IPS DF 19.7 (cell line): ENCODE results near the gene RNASE12.
"Not testable (repeated sequence)": the region's sequence is repeated elsewhere in the genome, so short reads cannot be mapped to it uniquely, and the experiment has no call there.

Experiments used
- DNase-seq: peaks from one replicate; pipeline ENCODE4 v3.0.0-alpha.2; 2013; ENCODE audit warnings: low read depth, low spot score

Gene RNASE12, protein sequence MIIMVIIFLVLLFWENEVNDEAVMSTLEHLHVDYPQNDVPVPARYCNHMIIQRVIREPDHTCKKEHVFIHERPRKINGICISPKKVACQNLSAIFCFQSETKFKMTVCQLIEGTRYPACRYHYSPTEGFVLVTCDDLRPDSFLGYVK

DNA sequence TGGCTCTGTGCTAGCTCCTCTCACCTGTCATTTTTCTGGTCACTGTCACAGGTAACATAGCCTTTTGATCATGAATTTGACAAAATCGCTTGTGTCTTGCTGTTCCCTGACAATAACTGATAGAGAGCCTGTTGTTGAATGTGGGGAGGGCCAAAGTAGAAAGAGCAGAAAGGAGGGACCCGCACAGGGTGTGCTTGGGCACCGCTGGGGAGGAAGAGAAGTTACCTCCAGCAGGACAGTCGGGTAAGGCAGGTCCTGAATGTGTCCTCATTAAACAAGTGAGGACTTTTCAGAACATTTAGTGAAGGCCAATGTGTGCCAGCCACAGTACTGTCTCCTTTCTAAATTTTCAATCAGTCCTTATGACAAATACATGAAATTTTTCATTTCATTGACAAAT, at the start of gene RNASE12:
Gene RNASE12, minus strand, starts transcription at position 142 of the 400 bp plus-strand sequence. CDS start 653 bp downstream, outside the sequence.
- DNase-seq, result no peak

DNA sequence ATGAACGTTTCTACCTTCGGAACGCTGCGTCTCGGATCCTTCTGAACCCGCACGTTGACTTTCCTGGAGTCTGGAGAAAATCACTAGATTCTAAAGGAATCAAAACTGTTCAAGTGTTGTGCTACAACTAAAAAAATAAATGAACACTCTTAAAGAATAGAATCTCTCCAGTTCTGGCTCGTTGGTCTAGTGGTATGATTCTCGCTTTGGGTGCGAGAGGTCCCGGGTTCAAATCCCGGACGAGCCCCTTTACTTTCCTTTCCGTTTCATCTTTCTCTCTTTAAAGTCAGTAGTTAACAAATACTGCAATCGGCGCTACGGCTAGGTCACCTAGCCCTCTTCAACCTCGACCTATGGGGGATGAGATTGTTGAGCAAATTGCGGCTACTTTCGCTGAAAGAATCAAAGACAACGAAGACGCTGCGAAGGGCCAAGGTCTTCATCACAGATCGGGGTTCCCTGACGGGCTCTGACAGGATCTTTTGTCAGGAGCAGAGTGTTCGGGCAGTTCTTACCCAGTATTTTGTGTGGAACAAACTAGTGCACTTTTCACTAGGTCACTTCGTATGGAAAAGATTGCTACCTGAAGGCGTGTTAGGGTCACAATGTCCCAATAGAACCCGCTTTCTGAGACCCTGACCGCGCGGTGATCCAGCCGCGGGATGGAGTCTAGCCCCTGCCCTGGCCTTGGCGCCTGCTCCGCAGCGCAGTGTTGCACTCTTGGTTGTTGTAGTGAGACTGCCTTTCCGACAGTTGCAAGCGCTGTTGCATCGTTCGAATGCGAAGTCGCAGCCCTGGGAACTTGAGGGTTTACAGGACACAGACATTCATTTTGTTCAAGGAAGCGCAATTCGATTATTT, 41.9 kb upstream of the RNASE12 start:
- DNase-seq, result no peak

DNA sequence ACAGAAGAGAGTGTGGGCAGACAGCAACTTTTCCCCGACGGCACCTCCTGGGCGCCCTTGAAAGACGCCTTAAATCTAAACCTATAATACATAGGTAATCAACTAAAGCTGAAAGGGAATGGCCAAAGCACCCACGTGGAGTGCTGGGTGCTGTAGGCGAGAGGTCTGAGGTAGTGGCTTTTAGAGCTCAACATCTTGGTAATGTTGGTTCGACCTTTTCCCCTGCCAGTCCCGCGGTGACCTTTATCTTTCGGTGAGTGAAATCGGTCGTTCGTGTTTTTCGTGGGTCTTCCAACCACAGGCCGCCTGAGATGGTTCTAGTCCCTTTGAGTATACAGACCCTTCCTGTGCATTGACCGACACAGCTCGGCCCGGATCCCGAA, 41.3 kb upstream of the RNASE12 start:
- no peak for DNase-seq

DNA sequence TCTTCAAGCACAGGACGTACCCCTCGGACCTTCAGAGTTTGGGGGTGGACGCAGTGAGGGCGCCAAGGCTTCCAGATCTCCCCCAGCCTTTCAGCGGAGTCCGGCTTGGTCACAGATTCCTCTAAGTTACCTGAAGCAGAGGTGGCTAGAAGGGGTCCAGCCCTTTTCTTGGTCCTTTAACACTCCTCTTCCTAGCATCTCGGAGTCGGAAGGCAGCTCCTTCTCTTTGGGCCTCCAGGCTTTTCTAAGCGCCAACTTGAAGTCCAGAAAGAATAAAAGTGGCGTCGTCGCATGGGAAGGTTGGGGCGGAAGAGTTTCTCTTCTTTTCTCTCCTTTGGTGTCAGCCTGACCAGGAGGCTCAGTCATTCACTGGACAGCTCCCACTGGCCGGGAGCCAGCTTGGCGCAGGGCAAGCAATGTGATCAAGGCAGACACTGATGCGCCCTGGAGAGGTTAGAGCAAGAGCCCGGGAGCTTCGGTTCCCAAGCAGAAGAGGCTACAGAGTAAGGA, 40.8 kb upstream of the RNASE12 start:
- no peak for DNase-seq

DNA sequence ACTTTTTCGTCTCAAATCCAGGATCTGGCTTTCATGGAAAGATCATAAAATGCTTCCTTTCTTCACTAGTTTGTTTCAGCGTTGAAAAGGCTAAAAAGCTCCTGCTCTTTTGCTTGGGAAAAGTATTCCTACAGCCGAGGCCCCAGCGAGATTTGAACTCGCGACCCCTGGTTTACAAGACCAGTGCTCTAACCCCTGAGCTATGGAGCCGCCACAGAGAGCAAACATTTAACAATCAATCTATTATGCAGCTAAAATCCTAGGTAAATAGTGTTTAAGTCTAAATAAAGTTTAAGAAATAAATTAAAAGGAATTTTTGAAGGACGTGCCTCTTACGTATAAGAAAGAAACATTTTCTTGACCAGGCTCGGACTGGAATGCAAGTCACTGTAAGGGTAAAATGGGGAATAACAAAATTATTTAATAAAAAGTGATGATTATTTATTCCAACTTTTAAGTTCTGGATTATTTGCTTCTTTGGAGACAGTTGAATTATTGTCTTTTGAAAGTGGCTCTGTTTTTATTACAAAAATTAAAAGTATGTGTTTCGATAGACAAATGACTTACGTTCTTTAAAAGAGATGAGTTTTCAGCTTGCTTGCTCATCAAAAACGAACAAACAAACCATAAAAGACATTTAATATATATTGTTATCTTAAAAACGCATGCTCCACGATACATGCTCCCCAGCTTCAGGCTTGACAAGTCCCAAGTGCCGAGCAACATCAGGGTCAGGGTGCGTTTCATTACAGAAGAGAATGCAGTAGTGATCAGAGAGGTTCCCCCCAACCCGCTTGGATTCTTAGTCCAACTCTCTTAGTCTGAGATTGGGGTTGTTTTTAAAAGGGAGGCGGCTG, 40.1 kb upstream of the RNASE12 start:
- no peak for DNase-seq

GRCh38 chr14:20630340-20631022, 39.3 kb upstream of the RNASE12 start:
- DNase-seq, result no peak

- DNase-seq, result no peak
These were observed 37.1 kb upstream of the RNASE12 start for GRCh38 chr14:20628063-20628854.

GRCh38 chr14:20627346-20628027, 36.3 kb upstream of the RNASE12 start:
- no peak for DNase-seq

DNA sequence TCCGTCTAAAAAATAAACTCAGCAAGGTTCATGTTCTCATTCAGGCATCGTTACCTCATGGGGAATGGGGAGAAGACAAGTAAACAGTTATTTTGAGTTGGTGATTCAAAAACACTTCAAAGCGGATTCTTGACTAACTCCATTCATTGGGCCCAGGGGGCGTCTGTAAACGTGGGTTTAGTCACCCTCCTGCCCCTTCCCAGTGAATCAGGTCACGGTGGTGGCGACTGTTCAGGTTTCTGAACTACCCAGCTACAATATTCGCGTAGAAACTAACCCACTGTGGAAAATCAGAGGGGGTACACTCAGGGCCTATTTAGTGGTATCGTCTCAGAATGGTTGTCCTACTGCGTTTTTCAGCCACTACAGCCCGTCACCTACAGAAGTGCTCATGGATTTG, 35.1 kb upstream of the RNASE12 start:
- DNase-seq, result no peak

GRCh38 chr14:20624495-20625070, 33.4 kb upstream of the RNASE12 start:
- no peak for DNase-seq

DNA sequence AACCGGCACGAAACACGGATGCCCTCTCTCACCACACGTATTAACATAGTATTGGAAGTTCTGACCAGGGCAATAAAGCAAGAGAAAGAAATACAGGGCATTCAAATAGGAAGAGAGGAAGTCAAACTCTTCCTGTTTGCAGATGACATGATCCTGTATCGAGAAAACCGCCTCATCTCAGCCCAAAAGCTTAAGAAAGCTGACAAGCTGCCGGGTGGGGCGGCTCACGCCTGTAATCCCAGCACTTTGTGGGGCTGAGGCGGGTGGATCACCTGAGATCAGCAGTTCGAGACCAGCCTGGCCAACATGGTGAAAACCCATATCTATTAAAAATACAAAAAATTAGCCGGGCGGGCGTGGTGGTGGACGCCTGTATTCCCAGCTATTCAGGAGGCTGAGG, 32.6 kb upstream of the RNASE12 start:
- DNase-seq, result no peak

GRCh38 chr14:20622816-20623291, 31.7 kb upstream of the RNASE12 start:
- no peak for DNase-seq

DNA sequence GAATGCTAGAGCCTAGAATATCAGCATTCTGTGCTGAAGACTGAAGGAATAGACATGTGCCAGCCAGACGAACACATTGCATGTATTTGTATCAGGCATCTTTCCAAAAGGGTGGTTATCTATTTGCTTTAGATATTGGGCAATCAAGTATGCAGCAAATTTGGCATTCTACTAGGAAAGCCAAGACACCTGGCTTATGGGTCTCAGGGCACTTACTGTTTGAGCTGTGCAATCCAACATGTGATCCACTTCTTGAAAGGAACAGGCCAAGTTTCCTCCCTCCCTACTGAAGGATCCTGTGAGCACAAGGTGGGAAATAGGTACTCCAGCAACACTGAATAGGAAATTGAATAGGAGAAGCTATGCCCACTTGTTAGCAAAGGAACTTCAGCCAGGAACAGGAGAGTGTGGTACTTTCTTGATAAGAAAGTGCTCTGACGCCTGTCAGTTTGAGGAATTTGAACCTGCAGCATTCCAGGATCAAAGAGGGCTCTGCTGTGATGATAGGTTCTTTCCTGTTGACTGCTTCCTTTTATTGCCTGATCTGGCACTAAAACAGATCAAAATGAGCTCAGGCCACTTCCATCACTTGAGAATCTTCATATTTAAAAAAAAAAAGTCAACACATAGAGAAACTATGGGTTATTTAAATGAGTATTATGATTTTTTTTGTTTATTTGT, 29.8 kb upstream of the RNASE12 start:
- DNase-seq, result no peak

- not testable (repeated sequence) for DNase-seq
These were observed 28.5 kb upstream of the RNASE12 start for GRCh38 chr14:20619688-20620087.

- DNase-seq, result no peak
These were observed 27.1 kb upstream of the RNASE12 start for GRCh38 chr14:20618271-20618749.

GRCh38 chr14:20617138-20618003, 26.2 kb upstream of the RNASE12 start:
- no peak for DNase-seq

GRCh38 chr14:20615996-20616395, 24.8 kb upstream of the RNASE12 start:
- no peak for DNase-seq
